ENCODE measurements around the gene STAT3. TPM values are rescaled to one million over a fixed set of nuclear protein-coding genes. Genes with fewer than 3 reads are reported as not detected.

STAT3 gene
- total and polyA plus RNA-seq, 9 of the 15 experiments (the other 6 are each of a cell fraction or from before 2014, with no cell fraction given) = 90.0 to 179 (median 114) TPM

DNA sequence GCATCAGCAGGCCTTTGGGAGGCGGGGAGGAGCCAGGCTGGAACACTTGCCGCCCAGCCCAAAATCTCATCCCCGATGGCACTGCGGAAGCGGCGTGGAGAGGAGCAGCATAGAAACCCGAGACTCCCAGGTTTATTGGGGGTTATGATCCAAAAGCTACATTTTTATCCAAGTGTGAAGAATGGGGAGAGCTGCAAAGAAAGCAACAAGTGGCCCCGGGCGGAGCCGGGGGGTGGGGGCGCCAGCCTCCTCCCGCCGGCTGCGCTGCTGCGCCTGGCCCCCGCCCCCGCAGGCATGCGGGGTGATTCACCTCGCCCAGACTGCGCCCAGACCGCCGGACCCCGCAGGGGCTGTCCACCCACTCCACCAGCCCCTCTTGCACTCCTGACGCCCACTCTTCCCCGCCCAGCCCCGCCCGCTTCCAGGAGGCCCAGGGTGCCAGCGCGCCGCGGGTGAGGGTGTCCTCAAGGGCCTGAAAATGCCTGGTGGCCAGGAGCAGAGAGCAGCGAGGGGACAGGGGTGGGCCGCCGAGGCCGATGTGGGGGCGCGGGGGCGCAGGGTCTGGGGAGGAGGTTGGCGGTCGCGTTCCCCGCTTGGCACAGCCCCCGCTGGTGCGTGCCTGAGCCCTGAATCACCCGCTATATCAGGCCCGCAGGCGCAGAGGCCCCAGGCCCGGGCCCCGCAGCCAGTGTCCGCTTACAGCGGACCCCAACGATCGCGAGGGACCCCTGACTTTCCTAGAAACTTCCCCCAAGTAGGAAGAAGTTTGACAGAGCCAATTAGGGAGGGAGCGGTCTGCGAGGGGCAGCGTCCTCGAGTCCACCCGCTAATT lies 33.5 kb upstream of the STAT3 start:
- BruUV-seq (replicated peaks) = no TSS peak
- Histone ChIP-seq H3K9ac (ENCODE audit: insufficient read depth in 1 of 2, low read depth in 2 of 2, low read length in 2 of 2) (peak overlapping the region; percentile 77 to 97), H3K9me3 (replicated peaks; ENCODE audit: control insufficient read depth, insufficient read depth, low read depth, low read length) (no peaks in the 10 kb centered on the region), H3K27ac (ENCODE audit: extremely low read depth, low read depth, low read length) (peak overlapping the region; percentile 71), H3K4me2 (ENCODE audit: insufficient read depth, low read length) (peak overlapping the region; percentile 93), H2AFZ (ENCODE audit: low read depth, low read length) (peak overlapping the region; percentile 57), H3K4me1 (replicated peaks in 1 of 2; ENCODE audit: control insufficient read depth in 2 of 2, insufficient read depth in 2 of 2, low read length in 2 of 2) (peaks cover 24 to 33% of the 10 kb centered on the region in 2 experiments; a peak in 4 of 5 replicates), H3K27me3 (ENCODE audit: control insufficient read depth in 2 of 2, insufficient read depth in 2 of 2, low read length in 2 of 2) (no peaks in the 10 kb centered on the region), H3K79me2 (ENCODE audit: control insufficient read depth, insufficient read depth, low read length) (peaks cover 62% of the 10 kb centered on the region), H3K36me3 (ENCODE audit: control insufficient read depth, insufficient read depth, low read length) (peaks cover 34% of the 10 kb centered on the region), H3K9me1 (ENCODE audit: control insufficient read depth, insufficient read depth, low read length) (no peaks in the 10 kb centered on the region), H4K20me1 (replicated peaks; ENCODE audit: control insufficient read depth, insufficient read depth, low read length) (peaks cover 12% of the 10 kb centered on the region; the same call in 1 of the 2 replicates), H3K4me3 (peak overlapping the region; percentile 64)
- FAIRE-seq (no peak), ATAC-seq (peak; percentile 42), DNase-seq (ENCODE audit: extremely low read depth in 1 of 4, low spot score in 3 of 4) (peak; percentile 71 to 87 (median 77))
- intact Hi-C loops (cut with micrococcal nuclease) (loop anchor here (2.0 kb wide), 1 partner anchor 37 kb away; the partner anchor contains the start of gene ATP6V0A1), in situ Hi-C loops (cut with MboI) (loop anchor here (5.0 kb wide), 1 partner anchor 106 kb away; no protein-coding TSS in a partner anchor)
- POLR2A ChIA-PET = interaction anchor here (0.7 to 2.2 kb wide), 6 partner anchors 12 to 110 kb away, joined by 3 to 10 read pairs (median 9); no protein-coding TSS in a partner anchor
- CTCF ChIA-PET (ENCODE audit: low intra/inter-chr PET ratio) = no interaction called here
- 2% methylated on average over 35 of the region's 59 CpGs for WGBS (ENCODE audit: insufficient coverage, low coverage, missing lambda C conversion rate)
- no peak for TF ChIP-seq CBFA2T2 (conservative IDR thresholded peaks at IDR 0.05)
- TF ChIP-seq SP2 (IDR thresholded peaks at IDR 0.05; ENCODE audit: extremely low read depth, low read depth, low read length, poor library complexity, severe bottlenecking) = no peak
- TF ChIP-seq ZNF79 (CRISPR knock-in tag; IDR thresholded peaks at IDR 0.05; ENCODE audit: low read depth) = no peak
- no peak for TF ChIP-seq PML (IDR thresholded peaks at IDR 0.05; ENCODE audit: low read length)
- TF ChIP-seq ZNF217 (CRISPR knock-in tag; IDR thresholded peaks at IDR 0.05) = no peak
- no peak for TF ChIP-seq SIRT6 (IDR thresholded peaks at IDR 0.05; ENCODE audit: low read depth, low read length)
- no peak for TF ChIP-seq CHCHD3 (CRISPR knock-in tag; IDR thresholded peaks at IDR 0.05)
- no peak for TF ChIP-seq BMI1 (IDR thresholded peaks at IDR 0.05; ENCODE audit: low read length)
- TF ChIP-seq HES1 (IDR thresholded peaks at IDR 0.05; ENCODE audit: low read depth) = no peak
- TF ChIP-seq NR4A1 (CRISPR knock-in tag; IDR thresholded peaks at IDR 0.05) = no peak
- no peak for TF ChIP-seq NR4A1 (tag; IDR thresholded peaks at IDR 0.05)
- TF ChIP-seq ETS2 (tag; IDR thresholded peaks at IDR 0.05; ENCODE audit: borderline replicate concordance, poor library complexity, severe bottlenecking) = no peak
- TF ChIP-seq NR3C1 (CRISPR knock-in tag; IDR thresholded peaks at IDR 0.05) = no peak
- TF ChIP-seq CBFB (CRISPR knock-in tag; IDR thresholded peaks at IDR 0.05) = no peak
- TF ChIP-seq EGR1 (conservative IDR thresholded peaks at IDR 0.05) = peak; percentile 97
- TF ChIP-seq, protein P1, sequence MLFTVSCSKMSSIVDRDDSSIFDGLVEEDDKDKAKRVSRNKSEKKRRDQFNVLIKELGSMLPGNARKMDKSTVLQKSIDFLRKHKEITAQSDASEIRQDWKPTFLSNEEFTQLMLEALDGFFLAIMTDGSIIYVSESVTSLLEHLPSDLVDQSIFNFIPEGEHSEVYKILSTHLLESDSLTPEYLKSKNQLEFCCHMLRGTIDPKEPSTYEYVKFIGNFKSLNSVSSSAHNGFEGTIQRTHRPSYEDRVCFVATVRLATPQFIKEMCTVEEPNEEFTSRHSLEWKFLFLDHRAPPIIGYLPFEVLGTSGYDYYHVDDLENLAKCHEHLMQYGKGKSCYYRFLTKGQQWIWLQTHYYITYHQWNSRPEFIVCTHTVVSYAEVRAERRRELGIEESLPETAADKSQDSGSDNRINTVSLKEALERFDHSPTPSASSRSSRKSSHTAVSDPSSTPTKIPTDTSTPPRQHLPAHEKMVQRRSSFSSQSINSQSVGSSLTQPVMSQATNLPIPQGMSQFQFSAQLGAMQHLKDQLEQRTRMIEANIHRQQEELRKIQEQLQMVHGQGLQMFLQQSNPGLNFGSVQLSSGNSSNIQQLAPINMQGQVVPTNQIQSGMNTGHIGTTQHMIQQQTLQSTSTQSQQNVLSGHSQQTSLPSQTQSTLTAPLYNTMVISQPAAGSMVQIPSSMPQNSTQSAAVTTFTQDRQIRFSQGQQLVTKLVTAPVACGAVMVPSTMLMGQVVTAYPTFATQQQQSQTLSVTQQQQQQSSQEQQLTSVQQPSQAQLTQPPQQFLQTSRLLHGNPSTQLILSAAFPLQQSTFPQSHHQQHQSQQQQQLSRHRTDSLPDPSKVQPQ (CRISPR knock-in tag; IDR thresholded peaks at IDR 0.05; ENCODE audit: borderline replicate concordance) = no peak
- TF ChIP-seq ZNF766 (CRISPR knock-in tag; conservative IDR thresholded peaks at IDR 0.05) = no peak
- peak; percentile 89 for TF ChIP-seq ZBTB7A (IDR thresholded peaks at IDR 0.05; ENCODE audit: borderline replicate concordance, control insufficient read depth, low read depth, low read length)
- TF ChIP-seq POLR2A (conservative IDR thresholded peaks at IDR 0.05) = no peak
- no peak for TF ChIP-seq CHD4 (IDR thresholded peaks at IDR 0.05; ENCODE audit: insufficient read depth, insufficient replicate concordance, low read depth, low read length, poor library complexity, severe bottlenecking)
- TF ChIP-seq ZNF316 (IDR thresholded peaks at IDR 0.05) = no peak
